Left ventricle myocardium inferior (tissue), 1 donor: Measurements from ENCODE around the gene SPTLC3. TPM values are rescaled to one million over a fixed set of nuclear protein-coding genes. Genes with fewer than 3 reads are reported as not detected.

ENCODE experiments used
- DNase-seq: peaks from one replicate; pipeline ENCODE4 v3.0.0-alpha.2; 2020
- H3K27ac ChIP-seq: fragments of 200-600 bp; replicated peaks from 2 replicates; pipeline ENCODE4 v1.8.0; 2021
- H3K27me3 ChIP-seq: fragments of 200-600 bp; 2 replicates; pipeline ENCODE4 v1.8.0; 2021; ENCODE audit warnings: low read depth
- H3K36me3 ChIP-seq: fragments of 200-600 bp; 2 replicates; pipeline ENCODE4 v1.8.0; 2021
- H3K4me1 ChIP-seq: fragments of 200-600 bp; 2 replicates; pipeline ENCODE4 v1.8.0; 2021
- H3K4me3 ChIP-seq: fragments of 200-600 bp; 2 replicates; pipeline ENCODE4 v1.8.0; 2021; ENCODE audit warnings: mild to moderate bottlenecking, moderate library complexity
- H3K9me3 ChIP-seq: fragments of 200-600 bp; replicated peaks from 2 replicates; pipeline ENCODE4 v1.8.0; 2021
- intact Hi-C: fragments of 100-400 bp; cut with micrococcal nuclease; formaldehyde crosslinking; loops from one replicate; pipeline ENCODE4 v1.11.0; 2022
- total RNA-seq: library from RNA; stranded (reverse); fragmentation: NEBNext Ultra II Directional; extraction: Animal tissue kit (Norgen Biotek cat#: 25700); gene quantifications from one replicate; pipeline ENCODE4 v1.2.1, GENCODE V29; 2021
- TF ChIP-seq, protein P1 (sequence below): fragments of 200-600 bp; IDR thresholded peaks from 2 replicates; pipeline ENCODE4 v1.8.0; 2021; ENCODE audit warnings: antibody characterized with exemption, mild to moderate bottlenecking, borderline replicate concordance
- donor health status: DM: no; HTN: yes; CAD: no; lungs with severe emphysema.

The SPTLC3 gene
- total RNA-seq, 1 donor from 2014 or later, result 9.0 TPM

DNA sequence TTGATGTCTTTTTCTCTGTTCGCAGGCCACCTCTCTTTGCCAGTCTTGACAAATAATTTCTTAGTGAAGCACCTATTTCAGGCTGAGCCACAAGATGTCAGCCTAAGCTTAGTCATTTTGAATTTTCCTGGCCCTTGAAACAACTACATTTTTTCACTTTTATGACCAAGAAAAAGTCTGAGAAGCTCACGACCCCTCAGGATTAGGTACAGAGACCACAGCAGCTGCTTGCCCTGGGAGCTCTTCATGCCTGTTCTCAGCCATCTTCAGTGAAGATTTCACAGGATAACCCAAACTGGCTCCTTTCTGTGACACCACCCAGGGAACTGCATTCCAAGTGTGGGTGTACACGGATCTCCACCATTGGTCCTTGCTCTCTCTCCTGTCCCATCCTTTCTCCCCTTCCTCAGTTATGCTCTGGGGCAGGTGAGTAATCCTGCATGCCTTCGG is 38.4 kb upstream of the SPTLC3 start:
- Histone ChIP-seq H3K4me1 (no peaks in the 10 kb centered on the region), H3K27ac (no peak overlapping the region), H3K36me3 (no peaks in the 10 kb centered on the region), H3K4me3 (no peak overlapping the region), H3K27me3 (no peaks in the 10 kb centered on the region), H3K9me3 (no peaks in the 10 kb centered on the region)
- TF ChIP-seq, protein P1, sequence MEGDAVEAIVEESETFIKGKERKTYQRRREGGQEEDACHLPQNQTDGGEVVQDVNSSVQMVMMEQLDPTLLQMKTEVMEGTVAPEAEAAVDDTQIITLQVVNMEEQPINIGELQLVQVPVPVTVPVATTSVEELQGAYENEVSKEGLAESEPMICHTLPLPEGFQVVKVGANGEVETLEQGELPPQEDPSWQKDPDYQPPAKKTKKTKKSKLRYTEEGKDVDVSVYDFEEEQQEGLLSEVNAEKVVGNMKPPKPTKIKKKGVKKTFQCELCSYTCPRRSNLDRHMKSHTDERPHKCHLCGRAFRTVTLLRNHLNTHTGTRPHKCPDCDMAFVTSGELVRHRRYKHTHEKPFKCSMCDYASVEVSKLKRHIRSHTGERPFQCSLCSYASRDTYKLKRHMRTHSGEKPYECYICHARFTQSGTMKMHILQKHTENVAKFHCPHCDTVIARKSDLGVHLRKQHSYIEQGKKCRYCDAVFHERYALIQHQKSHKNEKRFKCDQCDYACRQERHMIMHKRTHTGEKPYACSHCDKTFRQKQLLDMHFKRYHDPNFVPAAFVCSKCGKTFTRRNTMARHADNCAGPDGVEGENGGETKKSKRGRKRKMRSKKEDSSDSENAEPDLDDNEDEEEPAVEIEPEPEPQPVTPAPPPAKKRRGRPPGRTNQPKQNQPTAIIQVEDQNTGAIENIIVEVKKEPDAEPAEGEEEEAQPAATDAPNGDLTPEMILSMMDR, result peak; percentile 70
- DNase-seq, result no peak
- intact Hi-C loops, result no loop called here

DNA sequence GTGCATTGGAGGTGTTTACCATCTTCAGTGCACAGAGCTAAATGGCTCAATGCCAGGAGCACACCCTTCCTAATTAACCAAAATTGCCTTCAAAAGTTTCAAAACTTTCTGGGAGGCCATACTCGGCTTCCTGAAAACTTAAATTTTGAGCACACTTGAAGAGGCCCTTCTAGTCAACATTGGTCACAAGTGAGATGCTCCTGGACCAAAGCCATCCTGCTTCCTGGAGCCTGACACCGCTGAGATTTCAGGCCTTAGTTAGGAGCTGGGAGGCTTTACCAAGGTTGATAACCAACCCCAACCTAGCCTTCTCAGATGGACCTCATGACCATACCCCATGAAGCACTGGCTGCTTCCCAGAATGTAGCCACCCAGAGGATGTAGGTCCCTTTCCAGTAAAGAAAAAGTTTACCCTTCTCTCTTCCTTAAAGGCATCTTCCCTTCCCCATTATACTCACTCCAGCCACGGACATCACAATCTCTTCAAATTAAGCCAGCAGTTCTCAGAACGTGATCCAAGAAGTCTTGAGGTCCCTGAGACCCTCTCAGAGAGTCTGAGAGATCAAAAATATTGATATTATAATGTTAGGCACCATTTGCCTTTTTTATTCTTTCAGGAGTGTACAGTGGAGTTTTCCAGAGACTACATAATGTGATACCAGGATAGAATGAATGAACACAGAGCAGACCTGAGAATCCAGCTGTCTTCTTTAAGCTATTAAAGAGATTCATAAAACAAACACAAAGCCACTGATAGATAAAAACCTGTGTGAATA is 32.8 kb upstream of the SPTLC3 start:
- H3K27me3 ChIP-seq, result no peaks in the 10 kb centered on the region
- no peaks in the 10 kb centered on the region for H3K9me3 ChIP-seq
- H3K27ac ChIP-seq, result no peak overlapping the region
- no peak overlapping the region for H3K4me3 ChIP-seq
- intact Hi-C loops, result no loop called here
- H3K36me3 ChIP-seq, result no peaks in the 10 kb centered on the region
- no peaks in the 10 kb centered on the region for H3K4me1 ChIP-seq
- no peak for DNase-seq
- TF ChIP-seq, protein P1, result no peak

DNA sequence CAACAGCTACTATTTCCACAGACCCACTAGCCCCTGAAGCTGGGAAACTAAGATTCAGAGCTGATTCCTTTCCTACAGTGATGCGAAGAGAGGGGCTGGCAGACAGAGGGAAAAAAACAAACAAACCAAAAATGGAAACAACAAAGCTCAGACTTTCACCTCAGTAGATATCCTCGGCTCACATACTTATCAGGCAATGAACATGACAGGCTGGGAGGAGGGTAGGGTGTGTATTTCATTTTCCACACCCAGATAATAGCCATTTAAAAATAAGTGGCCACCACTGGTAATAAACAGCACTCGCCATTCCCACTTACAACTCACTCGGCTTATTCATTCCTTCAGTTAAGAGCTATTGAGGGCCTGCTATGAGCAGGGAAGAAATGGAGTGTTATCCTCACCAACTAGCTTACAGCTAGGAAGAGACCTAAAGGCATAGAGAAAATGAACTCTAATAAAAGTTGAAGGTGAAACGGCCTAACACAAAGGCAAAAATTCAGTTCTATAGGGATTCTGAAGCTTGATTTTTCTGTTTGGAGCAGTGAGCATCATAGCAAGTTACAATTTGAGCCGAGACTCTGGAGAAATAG is 32.0 kb upstream of the SPTLC3 start:
- H3K4me3 ChIP-seq, result no peak overlapping the region
- H3K36me3 ChIP-seq, result no peaks in the 10 kb centered on the region
- intact Hi-C loops, result no loop called here
- TF ChIP-seq, protein P1, result no peak
- DNase-seq, result no peak
- H3K27ac ChIP-seq, result no peak overlapping the region
- no peaks in the 10 kb centered on the region for H3K27me3 ChIP-seq
- H3K9me3 ChIP-seq, result peaks cover 3% of the 10 kb centered on the region
- no peaks in the 10 kb centered on the region for H3K4me1 ChIP-seq

DNA sequence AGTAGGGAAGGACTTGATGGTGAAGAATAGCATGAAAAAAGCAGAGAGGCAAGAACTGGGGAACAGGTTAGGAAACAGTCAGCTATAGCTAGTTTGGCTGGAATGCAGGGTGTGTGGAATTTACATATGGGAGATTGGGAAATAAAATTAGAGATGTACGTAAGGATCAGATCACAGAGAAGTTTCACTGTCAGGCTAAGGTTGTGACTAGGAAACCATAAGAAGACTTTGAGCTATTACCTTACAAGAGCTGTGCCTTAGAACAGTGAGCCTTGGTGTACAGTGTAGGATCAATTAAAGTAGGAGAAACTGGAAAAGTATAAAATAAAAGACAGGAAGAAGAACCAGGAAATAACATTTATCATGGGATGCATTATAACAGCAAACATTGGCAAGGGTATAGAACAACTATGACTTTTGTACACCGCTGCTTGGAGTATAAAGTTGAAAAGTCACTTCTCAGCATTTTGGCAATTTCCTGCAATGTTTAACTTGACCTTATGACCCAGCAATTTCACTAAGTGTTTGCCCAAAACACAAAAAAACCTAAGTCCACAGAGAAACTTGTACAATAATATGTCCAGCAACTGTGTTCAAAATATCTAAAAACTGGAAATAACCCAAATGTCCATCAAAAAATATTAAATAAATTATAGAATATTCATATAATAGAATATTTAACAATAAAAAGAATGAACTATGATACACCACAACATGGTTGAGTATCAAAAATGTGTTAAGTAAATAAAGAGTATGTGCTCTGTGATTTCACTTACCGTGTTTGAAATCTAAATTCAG is 31.2 kb upstream of the SPTLC3 start:
- DNase-seq, result no peak
- peaks cover 8% of the 10 kb centered on the region for H3K9me3 ChIP-seq
- TF ChIP-seq, protein P1, result no peak
- no peaks in the 10 kb centered on the region for H3K4me1 ChIP-seq
- H3K4me3 ChIP-seq, result no peak overlapping the region
- no peaks in the 10 kb centered on the region for H3K27me3 ChIP-seq
- no peaks in the 10 kb centered on the region for H3K36me3 ChIP-seq
- intact Hi-C loops, result no loop called here
- no peak overlapping the region for H3K27ac ChIP-seq

DNA sequence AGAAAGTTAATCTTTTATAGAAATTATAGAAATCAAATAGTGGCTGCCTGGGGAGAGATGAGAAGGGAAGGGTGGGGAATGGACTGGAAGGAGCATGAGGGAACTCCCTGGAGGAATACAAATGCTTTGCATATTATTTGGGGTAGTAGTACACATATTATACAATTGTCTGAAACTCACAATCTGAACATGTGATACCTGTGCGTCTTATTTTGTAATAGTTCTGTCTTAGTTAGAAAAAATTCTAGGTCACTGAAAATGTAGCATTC is 30.7 kb upstream of the SPTLC3 start:
- H3K9me3 ChIP-seq, result peaks cover 8% of the 10 kb centered on the region
- no peaks in the 10 kb centered on the region for H3K36me3 ChIP-seq
- H3K4me3 ChIP-seq, result no peak overlapping the region
- intact Hi-C loops, result no loop called here
- DNase-seq, result no peak
- H3K4me1 ChIP-seq, result no peaks in the 10 kb centered on the region
- H3K27ac ChIP-seq, result no peak overlapping the region
- H3K27me3 ChIP-seq, result no peaks in the 10 kb centered on the region
- TF ChIP-seq, protein P1, result no peak
